ENCODE results near the gene VASH2. TPM values are rescaled to one million over a fixed set of nuclear protein-coding genes. Genes with fewer than 3 reads are reported as not detected.

VASH2 gene
- total RNA-seq, 3 donors from 2014 or later = 0.20 to 1.3 (median 0.58) TPM

Other genes starting within 250 kb of the VASH2 start
- gene NSL1, start 158.8 kb upstream of the VASH2 start, total RNA-seq = 10 to 100 TPM; 31.1 to 39.8 (median 31.8) TPM
- 10 to 100 TPM; 15.5 to 20.1 (median 15.8) TPM for gene TATDN3, start 158.6 kb upstream of the VASH2 start, total RNA-seq
- gene SPATA45, start 102.9 kb upstream of the VASH2 start, total RNA-seq = not detected
- 10 to 100 TPM; 10.2 to 14.7 (median 14.0) TPM for gene FLVCR1, start 92.3 kb upstream of the VASH2 start, total RNA-seq
- 10 to 100 TPM; 34.3 to 39.7 (median 37.8) TPM for gene ANGEL2, start 65.3 kb downstream of the VASH2 start, total RNA-seq
- 1 to 10 TPM; 4.8 to 6.8 (median 6.1) TPM for gene RPS6KC1, start 100.7 kb downstream of the VASH2 start, total RNA-seq

All from activated T-cell treated with anti-CD3 and anti-CD28 coated beads, Interleukin-2, amount 50 U/mL, for 4 hours (primary cell).